ENCODE measurements around the gene DGLUCY. TPM values are rescaled to one million over a fixed set of nuclear protein-coding genes. Genes with fewer than 3 reads are reported as not detected.
"Not testable (repeated sequence)": the region's sequence is repeated elsewhere in the genome, so short reads cannot be mapped to it uniquely, and the experiment has no call there.

The DGLUCY gene
- total and polyA plus RNA-seq, 2 donors (not counting 1 experiment from before 2014, with no cell fraction given): 91.5 to 103 TPM

GRCh38 chr14:91197631-91198030 lies 83.8 kb downstream of the DGLUCY start:
- ChIA-PET POLR2A (no interaction called here), CTCF (interaction anchor here (0.6 kb wide), 1 partner anchor 10 kb away, joined by 4 read pairs; no protein-coding TSS in a partner anchor)
- Mint-ChIP-seq H3K4me3 (no peak overlapping the region), H3K4me1 (no peaks in the 10 kb centered on the region), H3K27me3 (no peaks in the 10 kb centered on the region), H3K9me3 (ENCODE audit: insufficient read depth) (no peaks in the 10 kb centered on the region), H3K27ac (no peak overlapping the region)
- ATAC-seq (ENCODE audit: low read depth): no peak
- intact Hi-C loops (cut with micrococcal nuclease): no loop called here
- Histone ChIP-seq H3K9ac (ENCODE audit: low read length) (no peak overlapping the region), H3K27ac (ENCODE audit: low read length in 2 of 2) (no peak overlapping the region), H3K27me3 (replicated peaks in 1 of 4; ENCODE audit: control extremely low read depth in 1 of 4, control insufficient read depth in 3 of 4, insufficient read depth in 4 of 4, low read length in 3 of 4) (no peaks in the 10 kb centered on the region), H3K36me3 (replicated peaks in 1 of 2; ENCODE audit: control extremely low read depth in 1 of 2, control insufficient read depth in 1 of 2, extremely low read depth in 1 of 2, insufficient read depth in 2 of 2, low read length in 1 of 2) (peaks cover 10 to 72% of the 10 kb centered on the region in 2 experiments), H2AFZ (ENCODE audit: insufficient read depth, low read depth, low read length, poor library complexity, severe bottlenecking) (no peak overlapping the region), H3K4me2 (replicated peaks; ENCODE audit: low read depth, low read length, poor library complexity, severe bottlenecking) (no peak overlapping the region), H3K79me2 (ENCODE audit: control insufficient read depth, insufficient read depth, low read length) (no peaks in the 10 kb centered on the region), H3K9me3 (ENCODE audit: control extremely low read depth in 1 of 3, control insufficient read depth in 2 of 3, insufficient read depth in 1 of 3, low read length in 2 of 3) (no peaks in the 10 kb centered on the region), H3K4me3 (ENCODE audit: control extremely low read depth in 1 of 5, extremely low read depth in 1 of 5, insufficient read depth in 1 of 5, low read depth in 2 of 5, low read length in 4 of 5) (no peak overlapping the region), H4K20me1 (ENCODE audit: control insufficient read depth, insufficient read depth, low read length, poor library complexity, severe bottlenecking) (no peaks in the 10 kb centered on the region), H3K4me1 (ENCODE audit: control insufficient read depth in 2 of 2, insufficient read depth in 2 of 2, low read length in 2 of 2) (no peaks in the 10 kb centered on the region)
- DNase-seq: no peak
- TF ChIP-seq CTCF (IDR thresholded peaks at IDR 0.05) (no peak), EZH2 (IDR thresholded peaks at IDR 0.05; ENCODE audit: borderline replicate concordance, insufficient read depth, low read depth, low read length, poor library complexity, severe bottlenecking) (no peak)

GRCh38 chr14:91200802-91201201 lies 86.9 kb downstream of the DGLUCY start:
- not testable (repeated sequence) for H3K4me3 ChIP-seq (ENCODE audit: control extremely low read depth in 1 of 5, extremely low read depth in 1 of 5, insufficient read depth in 1 of 5, low read depth in 2 of 5, low read length in 4 of 5)

More at GRCh38 chr14:91200802-91201201, 86.9 kb downstream of the DGLUCY start:
- H3K9ac ChIP-seq (ENCODE audit: low read length); H2AFZ ChIP-seq (ENCODE audit: insufficient read depth, low read depth, low read length, poor library complexity, severe bottlenecking); H3K4me2 ChIP-seq (replicated peaks; ENCODE audit: low read depth, low read length, poor library complexity, severe bottlenecking); H4K20me1 ChIP-seq (ENCODE audit: control insufficient read depth, insufficient read depth, low read length, poor library complexity, severe bottlenecking); DNase-seq; H3K4me3 Mint-ChIP-seq; H3K4me1 ChIP-seq (ENCODE audit: control insufficient read depth in 2 of 2, insufficient read depth in 2 of 2, low read length in 2 of 2); H3K9me3 ChIP-seq (ENCODE audit: control extremely low read depth in 1 of 3, control insufficient read depth in 2 of 3, insufficient read depth in 1 of 3, low read length in 2 of 3); H3K27ac ChIP-seq (ENCODE audit: low read length in 2 of 2); POLR2A ChIA-PET; H3K79me2 ChIP-seq (ENCODE audit: control insufficient read depth, insufficient read depth, low read length); CTCF ChIA-PET; intact Hi-C loops (cut with micrococcal nuclease); H3K27me3 Mint-ChIP-seq; ATAC-seq (ENCODE audit: low read depth); H3K4me1 Mint-ChIP-seq; H3K27ac Mint-ChIP-seq; H3K9me3 Mint-ChIP-seq (ENCODE audit: insufficient read depth); H3K27me3 ChIP-seq (replicated peaks in 1 of 4; ENCODE audit: control extremely low read depth in 1 of 4, control insufficient read depth in 3 of 4, insufficient read depth in 4 of 4, low read length in 3 of 4): not testable (repeated sequence)
- 100% methylated on average over 3 of the region's 6 CpGs for WGBS (ENCODE audit: insufficient coverage)
- H3K36me3 ChIP-seq (replicated peaks in 1 of 2; ENCODE audit: control extremely low read depth in 1 of 2, control insufficient read depth in 1 of 2, extremely low read depth in 1 of 2, insufficient read depth in 2 of 2, low read length in 1 of 2): peaks cover 12 to 80% of the 10 kb centered on the region in 2 experiments
